ENCODE data around the gene RBM22.
A peak's percentile ranks its signal among the peaks of the same experiment; 100 is the strongest.
"Not testable (repeated sequence)": the region's sequence is repeated elsewhere in the genome, so short reads cannot be mapped to it uniquely, and the experiment has no call there.

Gene RBM22

DNA sequence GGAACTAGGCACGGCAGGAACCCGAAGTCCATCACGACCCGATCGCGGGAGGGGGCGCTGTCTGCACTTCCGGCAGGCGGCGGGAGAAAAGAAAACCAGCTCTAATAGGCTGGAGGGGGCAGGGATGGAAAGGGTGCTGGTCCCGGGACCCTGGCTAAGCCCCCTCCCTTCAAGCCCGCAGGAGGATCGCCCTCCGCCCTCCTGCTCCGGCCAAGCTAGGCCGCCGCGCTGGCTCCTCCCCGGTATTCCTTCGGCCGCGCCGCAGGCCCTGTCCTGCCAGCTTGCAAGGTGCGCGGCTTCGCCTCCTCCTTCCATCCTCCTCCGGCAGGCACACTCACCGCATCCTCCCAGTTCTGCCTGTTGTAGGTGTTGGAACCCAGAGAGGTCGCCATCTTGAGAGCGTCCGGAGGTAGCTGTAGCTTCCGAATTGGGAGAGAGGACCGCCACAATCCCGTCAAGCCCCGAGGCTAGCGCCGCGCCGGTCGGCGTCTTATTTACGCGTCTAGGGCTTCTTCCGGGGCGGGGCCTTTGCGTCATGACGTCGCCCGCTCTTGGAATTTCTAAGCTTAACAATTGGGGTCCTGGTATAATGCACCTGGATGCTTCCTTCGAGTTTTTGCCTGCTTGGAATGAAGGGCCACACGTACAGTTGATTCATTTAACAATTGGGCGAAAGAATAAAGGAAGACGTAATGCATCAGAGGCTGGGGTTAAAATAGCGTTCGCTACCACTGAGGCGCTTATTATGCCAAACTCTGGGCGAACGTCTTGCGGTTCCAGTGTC is at the start of gene RBM22:
Gene RBM22 (minus strand): TSS at position 469 of the 784 bp plus-strand sequence. CDS start 77 bp downstream, at position 392.
- peak; percentile 95 for DNase-seq

DNA sequence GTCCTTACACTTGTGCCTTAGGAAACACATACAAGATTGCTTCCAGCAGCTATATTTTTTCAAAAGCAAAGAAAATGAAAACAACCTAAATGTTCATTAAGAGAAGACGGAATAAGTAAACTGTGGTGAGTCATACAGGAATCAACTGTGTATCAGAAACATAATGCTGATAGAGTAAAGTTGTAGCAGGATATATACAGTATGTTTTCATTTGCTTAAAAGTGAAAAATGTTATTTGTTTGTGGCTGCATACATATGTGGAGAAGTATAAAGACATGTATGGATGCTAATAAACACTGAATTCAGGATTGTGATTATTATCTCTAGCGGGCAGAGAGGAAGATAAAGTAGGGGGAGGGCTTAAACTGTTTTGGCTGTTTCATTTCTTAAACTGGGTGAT is 49.6 kb upstream of the RBM22 start:
- DNase-seq: no peak

DNA sequence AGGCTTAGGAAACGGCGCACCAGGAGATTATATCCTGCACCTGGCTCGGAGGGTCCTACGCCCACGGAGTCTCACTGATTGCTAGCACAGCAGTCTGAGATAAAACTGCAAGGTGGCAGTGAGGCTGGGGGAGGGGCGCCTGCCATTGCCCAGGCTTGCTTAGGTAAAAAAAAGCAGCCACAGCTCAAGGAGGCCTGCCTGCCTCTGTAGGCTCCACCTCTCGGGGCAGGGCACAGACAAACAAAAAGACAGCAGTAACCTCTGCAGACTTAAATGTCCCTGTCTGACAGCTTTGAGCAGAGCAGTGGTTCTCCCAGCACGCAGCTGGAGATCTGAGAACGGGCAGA is 42.3 kb upstream of the RBM22 start:
- not testable (repeated sequence) for DNase-seq

DNA sequence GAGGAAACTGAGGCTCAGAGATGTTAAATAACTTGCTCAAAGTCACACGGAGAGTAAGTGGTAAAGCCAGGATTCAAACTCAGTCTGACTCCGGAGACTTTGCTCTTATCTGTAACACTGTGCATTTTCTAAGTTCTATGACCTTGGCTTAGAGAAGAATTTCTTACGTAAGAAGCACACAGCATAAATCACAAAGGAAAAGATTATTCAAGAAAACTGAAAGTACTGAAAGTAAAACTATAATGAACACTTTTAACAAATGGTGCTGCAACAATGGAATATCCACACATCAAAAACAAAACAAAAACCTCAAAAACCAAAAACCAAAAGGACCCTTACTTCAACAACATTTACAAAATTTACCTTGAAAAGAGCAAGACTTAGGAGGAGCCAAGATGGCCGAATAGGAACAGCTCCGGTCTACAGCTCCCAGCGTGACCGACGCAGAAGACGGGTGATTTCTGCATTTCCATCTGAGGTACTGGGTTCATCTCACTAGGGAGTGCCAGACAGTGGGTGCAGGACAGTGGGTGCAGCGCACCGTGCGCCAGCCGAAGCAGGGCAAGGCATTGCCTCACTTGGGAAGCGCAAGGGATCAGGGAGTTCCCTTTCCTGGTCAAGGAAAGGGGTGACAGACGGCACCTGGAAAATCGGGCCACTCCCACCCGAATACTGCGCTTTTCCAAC is 41.7 kb upstream of the RBM22 start:
- DNase-seq: not testable (repeated sequence)

DNA sequence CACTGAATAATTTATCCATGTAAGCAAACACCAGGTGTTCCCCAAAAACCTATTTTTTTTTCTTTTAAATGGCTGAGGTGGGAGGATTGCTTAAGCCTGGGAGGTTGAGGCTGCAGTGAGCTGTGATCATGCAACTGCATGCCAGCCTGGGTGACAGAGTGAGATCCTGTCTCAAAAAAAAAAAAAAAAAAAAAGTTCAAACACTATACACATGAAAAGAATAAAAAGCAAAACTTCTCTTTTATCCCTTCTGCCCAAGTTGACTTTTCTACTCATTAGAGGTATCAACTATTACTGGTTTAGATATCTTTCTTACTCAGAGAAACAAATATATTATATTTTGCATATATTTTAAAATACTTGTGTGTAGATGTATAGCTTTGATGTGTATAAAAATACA is 40.1 kb upstream of the RBM22 start:
- no peak for DNase-seq

DNA sequence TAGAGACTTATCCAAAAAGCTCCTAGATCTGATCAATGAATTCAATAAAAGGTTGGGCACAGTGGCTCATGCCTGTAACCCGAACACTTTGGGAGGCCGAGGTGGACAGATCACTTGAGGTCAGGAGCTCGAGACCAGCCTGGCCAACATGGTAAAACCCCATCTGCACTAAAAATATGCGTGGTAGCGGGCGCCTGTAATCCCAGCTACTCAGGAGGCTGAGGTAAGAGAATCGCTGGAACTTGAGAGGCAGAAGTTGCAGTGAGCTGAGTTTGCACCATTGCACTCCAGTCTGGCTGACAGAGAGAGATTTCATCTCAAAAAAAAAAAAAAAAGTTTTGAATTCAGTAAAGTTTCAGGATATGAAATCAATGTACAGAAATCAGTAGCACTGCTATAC is 38.0 kb upstream of the RBM22 start:
- no peak for DNase-seq

DNA sequence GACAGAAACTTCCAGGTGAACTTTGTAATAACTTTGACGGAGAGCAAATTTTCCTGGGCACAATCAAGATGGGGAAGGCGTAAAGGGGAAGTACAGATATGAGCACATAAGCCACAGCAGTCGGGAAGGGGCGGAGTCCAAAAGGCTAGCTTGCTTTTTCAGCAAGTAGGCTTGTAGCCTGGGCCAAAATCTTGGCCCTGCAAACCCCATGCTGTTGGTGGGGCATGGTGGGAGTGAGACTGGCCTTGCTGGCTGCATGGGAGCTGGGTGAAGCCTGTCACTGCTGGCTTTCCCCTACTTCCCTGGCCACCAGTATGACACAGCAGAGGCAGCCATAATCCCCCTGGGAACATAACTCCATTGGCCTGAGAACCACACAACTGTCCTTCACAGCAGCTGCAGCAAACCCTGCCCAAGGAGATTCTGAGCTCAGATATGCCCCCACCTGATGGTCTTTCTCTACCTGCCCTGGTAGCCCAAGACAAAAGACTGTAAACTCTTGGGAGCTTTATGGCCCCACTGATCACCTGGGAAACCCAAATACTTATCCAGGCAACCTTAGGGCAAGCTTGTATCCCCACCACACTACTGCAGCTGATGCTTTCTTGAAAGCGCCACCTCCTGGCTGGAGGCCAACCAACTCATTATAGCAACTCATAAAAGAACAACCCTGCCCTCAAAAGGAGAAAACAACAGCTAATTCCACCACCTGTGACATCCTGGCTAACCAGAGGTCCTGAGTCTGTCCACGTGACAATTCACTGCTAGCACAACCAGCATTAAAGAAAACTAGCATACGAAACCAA is 33.9 kb upstream of the RBM22 start:
- peak; percentile 24 for DNase-seq

DNA sequence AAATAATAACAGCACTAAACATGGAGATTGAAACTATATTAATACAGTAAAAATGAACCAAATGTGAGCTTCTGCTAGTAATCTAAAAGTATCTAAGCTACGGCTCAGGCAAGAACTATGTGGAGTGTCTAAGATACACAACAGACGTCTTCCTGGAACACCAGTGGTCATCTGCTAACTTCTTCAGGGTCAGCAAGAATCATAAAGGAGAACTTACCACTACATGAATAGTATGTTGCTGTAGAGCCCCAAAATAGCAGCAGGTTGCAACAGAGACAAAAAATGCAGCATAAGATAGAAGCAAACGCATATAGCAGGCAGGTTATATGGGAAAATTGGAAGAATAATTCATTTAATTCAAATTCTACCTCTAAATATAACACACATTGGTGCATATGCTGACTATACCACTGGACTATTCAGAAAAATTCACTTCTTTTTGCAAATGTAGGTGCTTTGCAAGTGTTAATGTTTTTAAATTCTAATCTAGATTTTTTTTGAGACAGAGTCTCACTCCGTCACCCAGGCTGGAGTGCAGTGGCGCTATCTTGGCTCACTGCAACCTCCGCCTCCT is 30.9 kb upstream of the RBM22 start:
- peak; percentile 9 for DNase-seq

DNA sequence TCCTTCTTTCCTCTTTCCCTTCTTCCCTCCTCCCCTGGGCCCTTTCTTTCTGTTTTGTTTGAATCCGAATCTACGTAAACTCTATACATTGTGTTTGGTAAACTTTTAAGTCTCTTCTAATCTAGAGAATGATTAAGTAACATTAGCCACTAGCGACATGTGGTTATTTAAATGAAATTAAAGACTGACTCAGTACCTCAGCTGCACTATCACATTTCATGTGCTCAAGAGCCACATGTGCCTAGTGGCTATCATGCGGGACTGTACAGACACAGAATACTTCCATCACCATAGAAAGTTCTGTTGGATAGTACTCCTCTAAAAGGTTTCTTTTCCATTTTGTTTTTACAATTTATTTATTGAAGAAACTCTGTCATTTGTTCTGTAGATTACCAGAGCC is 29.0 kb upstream of the RBM22 start:
- no peak for DNase-seq

DNA sequence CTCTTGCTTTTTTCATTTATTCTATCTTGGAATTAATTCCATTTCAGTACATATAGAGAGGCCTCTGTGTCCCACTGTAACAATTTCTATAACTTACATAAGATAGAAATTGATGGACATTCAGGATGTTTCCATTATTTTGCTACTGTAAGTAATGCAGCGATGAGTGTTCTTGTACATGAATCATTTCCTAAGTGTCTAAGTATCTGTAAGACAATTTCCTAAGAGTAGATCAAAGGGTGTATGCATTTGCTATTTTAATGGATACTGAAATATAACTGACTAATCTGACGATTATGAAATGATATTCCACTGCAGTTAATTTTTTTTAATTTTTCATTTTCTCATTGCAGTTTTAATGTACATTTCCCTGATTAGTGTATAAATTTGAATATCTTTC is 23.0 kb upstream of the RBM22 start:
- DNase-seq: no peak

DNA sequence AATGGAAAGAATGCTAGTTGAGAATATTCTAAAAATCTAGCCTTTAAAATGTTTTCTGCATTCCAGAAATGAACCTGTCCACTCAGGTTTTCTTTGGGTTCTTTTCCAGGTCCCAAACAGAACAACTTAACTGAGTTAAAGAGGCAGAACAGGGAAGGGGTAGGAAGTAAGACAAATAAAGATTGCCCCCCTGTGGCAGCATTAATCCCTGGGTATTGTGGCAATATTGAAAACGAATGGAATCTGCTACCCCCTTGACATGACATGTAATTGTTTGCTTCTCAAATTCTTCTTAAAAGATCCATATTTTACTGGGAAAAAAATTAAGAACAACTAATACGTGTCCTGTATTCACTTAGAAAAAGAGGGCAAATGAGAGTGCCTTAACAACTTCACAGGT is 9.3 kb upstream of the RBM22 start:
- DNase-seq: no peak

DNA sequence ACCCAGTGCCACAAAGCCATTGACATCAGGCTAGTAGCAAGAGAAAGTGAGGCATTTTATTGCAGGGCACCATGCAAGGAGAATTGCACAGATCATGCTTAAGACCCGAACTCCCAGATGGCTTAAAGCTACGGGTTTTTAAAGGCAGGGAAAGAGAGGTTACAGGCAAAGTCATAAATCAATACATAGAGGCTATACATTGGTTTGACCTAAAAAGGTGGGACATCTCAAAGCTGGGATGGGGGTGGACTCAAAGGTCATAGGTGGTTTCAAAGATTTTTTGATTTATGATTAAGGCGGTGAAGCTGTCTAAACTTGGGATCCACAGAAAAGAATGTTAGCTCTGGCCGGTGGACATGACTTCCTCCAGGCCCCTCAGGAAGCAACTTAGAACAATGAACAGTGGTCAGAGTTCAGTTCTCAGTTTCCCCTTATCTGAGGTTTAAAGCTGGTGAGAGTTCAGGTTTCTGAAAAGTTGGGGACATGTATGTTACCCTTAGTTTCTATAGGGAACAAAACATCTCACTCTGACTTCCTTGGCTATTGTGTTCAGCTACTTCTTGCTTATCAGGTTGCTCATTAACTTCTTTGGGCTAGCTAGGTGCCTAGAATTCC is 6.0 kb upstream of the RBM22 start:
- no peak for DNase-seq

DNA sequence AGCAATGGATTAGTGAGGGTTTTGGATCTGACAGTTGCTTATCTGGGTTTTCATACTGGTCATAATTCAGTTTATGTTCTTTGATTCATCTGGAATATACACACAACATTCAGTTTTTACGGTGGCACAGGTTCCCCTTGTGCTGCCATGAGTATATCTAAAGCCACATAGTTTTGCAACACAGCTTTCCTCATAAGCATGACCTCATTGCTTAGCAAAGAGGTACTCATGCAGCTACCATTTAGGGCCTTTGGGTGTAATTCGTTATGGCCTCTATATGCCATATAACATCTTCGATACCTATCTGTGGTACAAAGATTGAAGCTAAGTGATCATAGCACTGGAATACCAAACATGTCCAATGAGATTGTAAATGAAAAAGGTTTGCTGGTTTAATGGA is 2.9 kb upstream of the RBM22 start:
- no peak for DNase-seq

DNA sequence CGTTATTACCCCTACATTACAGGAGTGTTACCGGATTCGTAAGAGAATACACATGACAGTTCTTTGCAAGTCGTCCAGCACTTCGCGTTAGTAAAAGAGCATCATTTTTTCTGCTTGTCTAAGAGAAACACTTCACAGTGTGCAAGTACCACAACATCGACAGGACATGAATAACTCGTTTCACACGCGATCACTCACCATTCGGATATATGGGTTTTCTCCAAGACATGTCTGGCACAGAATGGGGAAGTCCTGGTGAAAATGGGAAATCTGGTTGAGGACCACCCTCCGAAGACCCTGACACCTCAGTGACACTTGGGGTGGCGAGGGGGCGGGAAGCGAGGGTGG is 642 bp downstream of the RBM22 start:
- DNase-seq: no peak

DNA sequence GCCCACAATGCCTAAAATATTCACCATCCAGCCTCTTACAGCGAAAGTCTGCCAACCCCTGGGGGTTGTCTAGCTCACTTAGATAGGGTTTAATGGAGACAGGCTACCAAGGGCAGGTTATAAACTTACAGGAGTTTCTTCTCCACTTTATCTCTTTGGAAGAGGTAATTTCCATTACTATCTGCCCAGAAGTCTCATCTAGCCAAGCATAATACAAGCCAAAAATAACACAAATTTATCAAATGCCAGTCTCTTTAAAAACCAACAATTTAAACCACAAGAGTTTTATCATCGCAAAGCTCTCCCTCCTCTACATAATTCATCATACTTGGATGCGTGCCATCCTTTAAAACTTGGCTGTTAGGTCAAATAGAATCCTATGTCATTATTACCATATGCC is 6.2 kb downstream of the RBM22 start:
- DNase-seq: no peak

DNA sequence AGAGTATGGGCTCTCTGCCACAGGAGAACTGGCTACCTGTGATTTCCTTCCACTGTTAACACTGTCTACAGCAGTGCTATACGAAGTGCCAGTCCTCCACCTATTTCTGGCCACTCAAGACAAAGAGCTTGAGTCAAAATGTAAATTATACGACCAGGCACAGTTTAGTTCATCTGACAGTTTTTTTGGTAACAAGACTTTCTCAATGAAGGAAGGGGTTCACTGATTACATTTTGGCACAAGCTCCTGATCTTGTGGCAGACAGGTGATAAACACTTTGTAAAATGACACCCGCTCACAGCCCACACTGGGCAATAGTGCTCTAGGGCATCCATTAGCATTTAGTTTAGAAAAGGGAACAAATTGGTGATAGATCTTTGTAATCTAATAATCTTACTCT is 8.6 kb downstream of the RBM22 start:
- no peak for DNase-seq

DNA sequence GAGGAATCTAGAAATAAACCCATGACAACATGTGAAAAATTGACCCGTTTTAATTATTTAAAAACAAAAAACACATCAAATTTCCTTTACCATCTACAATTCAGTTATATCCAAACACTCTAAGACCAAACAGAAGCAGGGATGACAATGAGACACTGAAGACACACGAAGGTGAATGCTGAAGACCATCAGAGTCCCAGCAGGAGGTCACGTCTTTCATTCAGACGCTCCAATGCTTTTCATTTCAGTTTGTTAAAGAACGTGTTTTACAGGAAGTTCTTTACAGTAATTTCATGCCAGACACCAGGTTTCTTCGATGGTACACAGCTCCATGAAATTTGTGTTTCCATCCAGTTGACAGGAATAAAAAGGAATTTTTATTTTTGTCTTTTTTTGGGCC is 10.1 kb downstream of the RBM22 start:
- DNase-seq: no peak

DNA sequence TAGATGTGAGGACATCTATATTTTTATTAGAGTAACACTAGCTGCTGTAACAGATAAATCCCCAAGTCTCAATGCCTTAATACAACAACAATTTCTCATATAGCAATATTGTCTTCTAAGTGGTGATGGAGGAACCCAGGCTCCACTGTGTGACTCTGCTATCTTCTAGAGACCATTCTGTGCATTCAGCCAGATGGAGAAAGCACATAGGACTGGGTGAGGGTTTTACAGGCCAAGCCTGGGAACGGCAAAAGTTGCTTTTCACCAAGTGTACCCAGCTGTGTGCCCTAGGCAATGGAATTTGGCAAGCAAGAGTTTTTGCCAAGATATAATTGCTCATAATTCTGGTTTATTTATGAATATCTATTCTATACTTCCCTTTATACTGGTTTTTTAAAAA is 11.7 kb downstream of the RBM22 start:
- no peak for DNase-seq

DNA sequence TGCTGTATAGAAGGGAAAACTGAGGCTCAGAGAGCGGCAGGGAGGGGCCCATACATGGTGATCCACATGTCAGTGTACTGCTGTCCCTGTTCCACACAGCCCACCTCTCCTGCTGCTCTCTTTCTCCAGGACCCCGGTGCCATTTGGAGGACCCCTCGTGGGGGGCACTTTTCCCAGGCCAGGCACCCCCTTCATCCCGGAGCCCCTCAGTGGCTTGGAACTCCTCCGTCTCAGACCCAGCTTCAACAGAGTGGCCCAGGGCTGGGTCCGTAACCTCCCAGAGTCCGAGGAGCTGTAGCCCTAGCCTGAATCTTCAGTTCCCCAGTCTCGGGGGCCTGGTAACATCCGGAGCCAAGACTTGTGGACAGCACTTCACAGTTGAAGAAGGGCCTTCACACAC is 24.3 kb downstream of the RBM22 start:
- DNase-seq: no peak

DNA sequence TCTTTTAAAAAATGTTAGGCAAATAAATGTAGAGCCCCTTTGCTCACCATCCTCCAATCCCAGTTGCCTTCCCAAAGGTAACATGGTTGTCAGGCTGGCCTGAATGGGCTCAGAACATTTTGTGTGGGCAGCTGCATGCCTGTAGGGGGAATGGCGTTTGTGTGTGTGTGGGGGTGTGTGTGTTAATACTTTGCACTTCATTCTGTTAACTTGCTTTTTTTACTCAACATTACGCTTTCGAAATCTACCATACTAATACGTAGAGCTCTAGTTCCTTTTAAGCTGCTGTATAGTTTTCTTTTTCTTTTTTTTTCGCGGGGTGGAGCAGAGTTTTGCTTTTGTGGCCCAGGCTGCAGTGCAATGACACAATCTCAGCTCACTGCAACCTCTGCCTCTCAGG is 25.8 kb downstream of the RBM22 start:
- DNase-seq: no peak

DNA sequence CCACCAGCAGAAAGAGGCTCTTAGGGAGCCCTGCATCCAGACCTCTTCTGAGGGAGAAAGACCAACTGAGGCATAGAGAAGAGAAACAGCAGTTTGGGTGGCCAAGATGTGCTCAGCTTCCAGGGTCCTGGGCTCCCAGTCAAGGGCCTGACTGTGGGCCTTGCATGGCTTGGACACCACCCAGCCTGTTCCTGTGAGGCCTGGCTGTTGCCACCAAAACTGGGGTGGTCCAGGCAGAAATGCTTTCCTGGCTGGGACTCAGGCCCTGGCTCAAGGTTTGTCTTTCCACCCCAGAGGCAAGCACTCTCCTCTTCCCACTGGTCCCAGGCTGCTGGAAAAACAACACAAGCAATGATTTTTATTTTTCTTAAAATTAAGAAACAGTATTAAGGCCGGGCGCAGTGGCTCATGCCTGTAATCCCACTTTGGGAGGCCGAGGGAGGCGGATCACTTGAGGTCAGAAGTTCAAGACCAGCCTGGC is 26.5 kb downstream of the RBM22 start:
- peak; percentile 33 for DNase-seq

DNA sequence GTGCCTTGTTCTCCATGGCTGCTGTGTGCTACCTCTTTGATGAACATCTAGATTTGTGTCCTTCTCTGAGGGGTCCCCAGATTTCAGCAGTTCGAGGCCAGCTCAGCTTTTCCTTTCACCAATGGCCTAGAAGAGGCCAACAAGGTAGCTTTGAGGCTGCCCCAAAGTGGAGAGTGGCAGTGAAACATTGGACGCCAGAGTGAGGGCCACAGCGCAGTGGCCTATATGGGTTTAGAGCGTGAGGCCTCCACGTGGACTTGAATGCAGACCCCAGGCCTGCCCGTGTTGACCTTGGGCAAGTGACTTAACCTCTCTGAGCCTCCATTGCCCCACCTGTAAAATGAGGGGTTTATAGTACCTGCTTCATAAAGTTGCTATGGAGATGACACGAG is 28.0 kb downstream of the RBM22 start:
- no peak for DNase-seq

DNA sequence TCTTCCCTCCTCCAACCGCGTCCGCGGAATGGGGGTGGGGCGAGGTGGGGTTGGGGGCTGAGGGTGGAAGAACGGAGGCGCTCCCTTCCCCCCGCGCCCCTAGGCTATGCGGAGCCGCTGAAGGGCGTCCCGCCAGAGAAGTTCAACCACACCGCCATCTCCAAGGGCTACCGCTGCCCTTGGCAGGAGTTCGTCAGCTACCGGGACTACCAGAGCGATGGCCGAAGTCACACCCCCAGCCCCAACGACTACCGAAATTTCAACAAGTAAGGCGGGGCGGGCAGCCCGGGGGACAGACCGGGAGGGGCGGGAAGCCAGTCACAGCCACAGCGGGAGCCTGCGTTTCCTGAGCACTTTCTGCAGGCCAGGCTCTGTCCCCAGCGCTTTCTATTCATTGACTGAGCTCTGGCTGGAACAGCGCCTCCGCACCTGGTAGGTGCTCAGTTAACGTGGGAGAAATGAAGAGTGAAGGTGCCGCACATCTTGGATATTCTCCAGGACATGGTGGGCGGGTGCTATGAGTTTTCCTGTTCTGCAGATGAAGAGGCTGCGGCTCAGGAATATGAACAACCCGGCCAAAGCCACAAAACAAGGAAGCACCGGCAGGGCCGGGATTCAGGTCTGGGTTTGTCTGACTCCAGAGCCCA is 28.5 kb downstream of the RBM22 start:
- no peak for DNase-seq

Data from midbrain (tissue), 1 donor.